Gastrocnemius medialis (tissue), 4 donors: ENCODE measurements around the gene NECTIN2.

ENCODE experiments used
- POLR2A ChIP-seq, 2 donors: fragments of 450-650 bp; IDR thresholded peaks; one replicate each; pipeline ENCODE4 v1.6.1; 2017; ENCODE audit warnings: antibody characterized with exemption in 2 of 2, mild to moderate bottlenecking in 2 of 2, moderate library complexity in 2 of 2
- TF ChIP-seq, protein P1 (sequence below), 5 experiments: fragments of 450-650 bp in 3 of 5; fragments of 200-600 bp in 2 of 5; sonication (generic) in 2 of 5; IDR thresholded peaks in 4 of 5; conservative IDR thresholded peaks in 1 of 5; 1 replicate in 4 of 5; 2 replicates in 1 of 5; pipeline ENCODE4 v1.5.1; 2016 to 2019; ENCODE audit warnings: antibody characterized with exemption in 5 of 5, mild to moderate bottlenecking in 3 of 5, moderate library complexity in 3 of 5

DNA sequence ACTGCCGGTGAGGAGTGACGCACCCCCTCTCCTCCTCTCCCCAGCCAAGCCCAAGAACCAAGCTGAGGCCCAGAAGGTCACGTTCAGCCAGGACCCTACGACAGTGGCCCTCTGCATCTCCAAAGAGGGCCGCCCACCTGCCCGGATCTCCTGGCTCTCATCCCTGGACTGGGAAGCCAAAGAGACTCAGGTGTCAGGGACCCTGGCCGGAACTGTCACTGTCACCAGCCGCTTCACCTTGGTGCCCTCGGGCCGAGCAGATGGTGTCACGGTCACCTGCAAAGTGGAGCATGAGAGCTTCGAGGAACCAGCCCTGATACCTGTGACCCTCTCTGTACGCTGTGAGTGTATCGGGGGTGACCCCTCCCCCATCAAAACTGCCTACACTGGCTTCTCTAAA lies 25.7 kb downstream of the NECTIN2 start:
- TF ChIP-seq, protein P1, sequence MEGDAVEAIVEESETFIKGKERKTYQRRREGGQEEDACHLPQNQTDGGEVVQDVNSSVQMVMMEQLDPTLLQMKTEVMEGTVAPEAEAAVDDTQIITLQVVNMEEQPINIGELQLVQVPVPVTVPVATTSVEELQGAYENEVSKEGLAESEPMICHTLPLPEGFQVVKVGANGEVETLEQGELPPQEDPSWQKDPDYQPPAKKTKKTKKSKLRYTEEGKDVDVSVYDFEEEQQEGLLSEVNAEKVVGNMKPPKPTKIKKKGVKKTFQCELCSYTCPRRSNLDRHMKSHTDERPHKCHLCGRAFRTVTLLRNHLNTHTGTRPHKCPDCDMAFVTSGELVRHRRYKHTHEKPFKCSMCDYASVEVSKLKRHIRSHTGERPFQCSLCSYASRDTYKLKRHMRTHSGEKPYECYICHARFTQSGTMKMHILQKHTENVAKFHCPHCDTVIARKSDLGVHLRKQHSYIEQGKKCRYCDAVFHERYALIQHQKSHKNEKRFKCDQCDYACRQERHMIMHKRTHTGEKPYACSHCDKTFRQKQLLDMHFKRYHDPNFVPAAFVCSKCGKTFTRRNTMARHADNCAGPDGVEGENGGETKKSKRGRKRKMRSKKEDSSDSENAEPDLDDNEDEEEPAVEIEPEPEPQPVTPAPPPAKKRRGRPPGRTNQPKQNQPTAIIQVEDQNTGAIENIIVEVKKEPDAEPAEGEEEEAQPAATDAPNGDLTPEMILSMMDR (IDR thresholded peaks at IDR 0.05 in 4 of 5, conservative IDR thresholded peaks at IDR 0.05 in 1 of 5) = no peak
- no peak for TF ChIP-seq POLR2A (IDR thresholded peaks at IDR 0.05)
